ENCODE data around the gene ARHGAP26. TPM values are rescaled to one million over a fixed set of nuclear protein-coding genes. Genes with fewer than 3 reads are reported as not detected.

ARHGAP26 gene
- total RNA-seq, 1 donor from 2014 or later: 35.4 TPM

DNA sequence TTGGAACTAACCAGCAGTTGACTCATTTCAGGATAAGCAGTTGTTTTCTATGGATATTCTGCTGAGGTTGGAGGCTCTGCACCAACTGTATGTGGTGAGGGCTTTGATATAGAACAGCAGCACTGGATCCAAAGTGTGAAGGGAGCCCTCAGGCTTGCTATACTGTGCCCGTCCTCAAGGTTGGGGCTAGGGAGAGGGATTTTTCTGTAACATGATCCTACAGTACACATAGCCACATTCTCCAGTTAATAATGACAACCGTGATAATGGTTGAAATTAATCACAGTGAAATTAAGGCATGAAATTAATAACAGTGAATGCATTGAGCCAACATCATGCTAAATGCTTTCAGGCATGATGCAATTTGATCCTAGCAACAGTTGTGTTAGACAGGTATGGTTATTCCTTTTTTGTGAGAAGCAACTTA lies 36.7 kb downstream of the ARHGAP26 start:
- no peaks in the 10 kb centered on the region for H3K36me3 ChIP-seq
- H3K27ac ChIP-seq: peak overlapping the region; percentile 39
- H3K4me3 ChIP-seq: no peak overlapping the region
- ATAC-seq: no peak
- no peak for DNase-seq
- intact Hi-C loops (cut with DNase I): no loop called here
- TF ChIP-seq, protein P1, sequence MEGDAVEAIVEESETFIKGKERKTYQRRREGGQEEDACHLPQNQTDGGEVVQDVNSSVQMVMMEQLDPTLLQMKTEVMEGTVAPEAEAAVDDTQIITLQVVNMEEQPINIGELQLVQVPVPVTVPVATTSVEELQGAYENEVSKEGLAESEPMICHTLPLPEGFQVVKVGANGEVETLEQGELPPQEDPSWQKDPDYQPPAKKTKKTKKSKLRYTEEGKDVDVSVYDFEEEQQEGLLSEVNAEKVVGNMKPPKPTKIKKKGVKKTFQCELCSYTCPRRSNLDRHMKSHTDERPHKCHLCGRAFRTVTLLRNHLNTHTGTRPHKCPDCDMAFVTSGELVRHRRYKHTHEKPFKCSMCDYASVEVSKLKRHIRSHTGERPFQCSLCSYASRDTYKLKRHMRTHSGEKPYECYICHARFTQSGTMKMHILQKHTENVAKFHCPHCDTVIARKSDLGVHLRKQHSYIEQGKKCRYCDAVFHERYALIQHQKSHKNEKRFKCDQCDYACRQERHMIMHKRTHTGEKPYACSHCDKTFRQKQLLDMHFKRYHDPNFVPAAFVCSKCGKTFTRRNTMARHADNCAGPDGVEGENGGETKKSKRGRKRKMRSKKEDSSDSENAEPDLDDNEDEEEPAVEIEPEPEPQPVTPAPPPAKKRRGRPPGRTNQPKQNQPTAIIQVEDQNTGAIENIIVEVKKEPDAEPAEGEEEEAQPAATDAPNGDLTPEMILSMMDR (IDR thresholded peaks at IDR 0.05): no peak
- H3K9me3 ChIP-seq: no peaks in the 10 kb centered on the region
- H3K4me1 ChIP-seq: peaks cover 37% of the 10 kb centered on the region
- H3K27me3 ChIP-seq: no peaks in the 10 kb centered on the region

DNA sequence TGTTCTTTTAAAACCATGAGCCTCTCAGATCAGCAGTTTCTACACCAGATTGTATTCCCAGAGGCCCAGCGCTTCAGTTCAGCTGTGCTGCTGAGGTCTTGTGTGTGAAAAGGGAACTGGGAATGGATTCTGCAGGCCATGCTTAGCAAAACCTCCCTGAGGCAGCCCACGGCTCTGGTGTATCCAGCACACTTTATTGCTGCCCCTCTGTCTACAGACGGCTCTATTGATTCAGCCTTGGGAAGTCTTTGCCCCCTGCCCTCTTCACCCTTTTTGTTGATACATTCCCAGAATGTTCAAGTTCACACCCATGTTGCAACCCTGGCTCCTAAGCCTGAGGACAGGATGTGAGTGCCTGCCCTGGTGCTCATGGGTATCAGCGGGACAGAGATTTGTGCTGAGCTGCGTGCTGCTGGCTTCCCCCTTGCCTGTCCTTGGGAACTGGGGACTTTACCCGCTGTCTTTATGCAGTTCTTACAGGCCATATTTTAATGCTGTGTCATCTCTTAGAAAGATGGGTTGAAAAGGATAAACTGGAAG lies 37.3 kb downstream of the ARHGAP26 start:
- intact Hi-C loops (cut with DNase I): no loop called here
- no peaks in the 10 kb centered on the region for H3K27me3 ChIP-seq
- H3K9me3 ChIP-seq: no peaks in the 10 kb centered on the region
- TF ChIP-seq, protein P1 (IDR thresholded peaks at IDR 0.05): no peak
- peak overlapping the region; percentile 39 for H3K27ac ChIP-seq
- ATAC-seq (peak; percentile 63), DNase-seq (no peak)
- H3K4me3 ChIP-seq: no peak overlapping the region
- peaks cover 35% of the 10 kb centered on the region for H3K4me1 ChIP-seq
- no peaks in the 10 kb centered on the region for H3K36me3 ChIP-seq

DNA sequence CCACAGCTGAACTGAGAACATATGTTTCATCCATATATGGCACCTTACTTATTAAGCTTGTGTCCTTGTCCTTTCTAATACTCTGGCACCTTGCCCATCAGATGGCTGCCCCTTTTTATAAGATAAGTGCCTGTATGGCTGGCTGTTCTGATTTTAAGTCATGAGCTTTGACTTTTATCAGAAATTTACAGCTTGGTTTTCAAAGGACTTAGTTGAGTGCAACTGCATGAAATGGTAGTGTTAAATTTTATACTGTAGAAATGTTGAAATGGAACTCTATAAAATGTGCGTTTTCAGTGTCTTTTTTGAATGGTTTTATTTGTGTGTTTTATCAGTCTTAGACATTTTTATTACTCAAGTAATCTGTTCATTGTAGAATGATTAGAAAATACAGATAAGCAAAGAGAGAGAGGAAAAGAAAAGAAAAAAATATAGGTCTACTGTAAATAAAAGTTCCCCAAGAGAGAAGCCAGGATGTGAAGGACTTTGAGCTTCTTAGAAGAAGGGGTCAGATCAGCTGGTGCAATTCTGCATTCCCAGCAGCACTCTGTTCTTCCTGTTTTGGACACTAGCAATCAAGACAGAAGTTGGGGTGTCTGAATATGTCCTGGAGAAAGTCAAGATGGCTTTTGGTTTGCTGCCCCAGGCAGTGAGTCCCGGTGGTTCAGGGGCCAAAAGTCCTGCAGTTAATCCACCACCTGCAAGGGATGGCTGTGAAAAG lies 38.9 kb downstream of the ARHGAP26 start:
- peaks cover 44% of the 10 kb centered on the region for H3K4me1 ChIP-seq

DNA sequence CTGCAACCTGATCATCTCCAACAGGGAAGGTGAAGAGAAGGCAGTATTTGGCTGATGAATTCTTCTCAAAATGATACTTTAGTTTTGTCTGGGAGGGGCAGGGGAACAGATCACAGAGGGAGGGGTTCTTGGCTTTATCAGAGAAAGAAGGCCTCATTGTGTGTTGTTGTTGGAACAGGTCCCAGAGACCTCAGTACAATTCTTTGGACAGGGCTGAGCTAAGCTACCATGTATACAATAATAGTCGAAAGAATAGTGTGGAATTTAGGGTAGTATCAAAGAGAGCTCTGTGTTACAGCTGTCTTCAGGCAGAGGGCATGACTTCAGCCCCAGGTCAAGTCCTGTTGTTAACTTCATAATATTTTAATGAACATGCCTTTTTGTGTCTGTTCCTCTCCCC lies 39.9 kb downstream of the ARHGAP26 start:
- no peak for DNase-seq
- peaks cover 51% of the 10 kb centered on the region for H3K4me1 ChIP-seq

More for the DNA sequence above, 38.9 kb downstream of the ARHGAP26 start:
- intact Hi-C loops (cut with DNase I): no loop called here
- no peak overlapping the region for H3K4me3 ChIP-seq
- no peaks in the 10 kb centered on the region for H3K9me3 ChIP-seq
- peak; percentile 45 for ATAC-seq
- TF ChIP-seq, protein P1 (IDR thresholded peaks at IDR 0.05): no peak
- no peak overlapping the region for H3K27ac ChIP-seq
- H3K27me3 ChIP-seq: no peaks in the 10 kb centered on the region
- no peaks in the 10 kb centered on the region for H3K36me3 ChIP-seq
- no peak for DNase-seq

DNA sequence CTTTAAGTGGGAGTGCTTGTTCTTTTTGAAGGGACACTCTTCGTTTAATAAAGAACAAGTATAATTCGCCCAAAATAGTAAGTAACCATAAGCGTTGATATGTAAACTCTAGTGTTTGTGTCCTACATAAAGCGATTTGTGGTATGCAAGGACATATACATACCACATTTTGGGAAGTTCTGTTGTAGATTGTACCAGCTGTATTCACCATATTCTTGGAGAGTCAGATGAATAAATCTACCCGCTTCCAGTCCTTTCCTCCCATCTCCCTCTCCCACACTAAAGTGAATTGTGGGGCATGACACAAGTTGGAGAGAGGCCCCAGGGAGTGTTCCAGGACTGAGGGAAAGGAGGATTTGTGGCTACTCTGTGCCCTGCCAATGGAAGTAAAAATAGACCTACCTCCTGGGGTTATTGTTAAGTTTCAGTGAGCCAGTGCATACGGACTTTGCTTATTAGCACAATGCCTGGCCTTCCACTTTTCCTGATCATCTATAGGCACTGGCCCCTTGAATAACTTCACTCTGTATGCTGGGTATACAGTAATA lies 40.6 kb downstream of the ARHGAP26 start:
- TF ChIP-seq, protein P1 (IDR thresholded peaks at IDR 0.05): no peak
- Histone ChIP-seq H3K27ac (no peak overlapping the region), H3K36me3 (no peaks in the 10 kb centered on the region), H3K4me3 (no peak overlapping the region), H3K4me1 (peaks cover 56% of the 10 kb centered on the region), H3K9me3 (no peaks in the 10 kb centered on the region), H3K27me3 (no peaks in the 10 kb centered on the region)
- intact Hi-C loops (cut with DNase I): no loop called here
- ATAC-seq (no peak), DNase-seq (no peak)

More for the DNA sequence above, 39.9 kb downstream of the ARHGAP26 start:
- Histone ChIP-seq H3K27ac (no peak overlapping the region), H3K9me3 (no peaks in the 10 kb centered on the region), H3K4me3 (no peak overlapping the region), H3K36me3 (no peaks in the 10 kb centered on the region), H3K27me3 (no peaks in the 10 kb centered on the region)
- intact Hi-C loops (cut with DNase I): no loop called here
- TF ChIP-seq, protein P1 (IDR thresholded peaks at IDR 0.05): no peak
- no peak for ATAC-seq
